Middle frontal gyrus (tissue), 1 donor: ENCODE data around the gene CRK.
A peak's percentile ranks its signal among the peaks of the same experiment; 100 is the strongest.

ENCODE experiments used
- DNase-seq: peaks from one replicate; pipeline ENCODE4 v3.0.0-alpha.2; 2015; ENCODE audit warnings: low spot score; ENCODE audit errors: extremely low spot score

CRK gene

DNA sequence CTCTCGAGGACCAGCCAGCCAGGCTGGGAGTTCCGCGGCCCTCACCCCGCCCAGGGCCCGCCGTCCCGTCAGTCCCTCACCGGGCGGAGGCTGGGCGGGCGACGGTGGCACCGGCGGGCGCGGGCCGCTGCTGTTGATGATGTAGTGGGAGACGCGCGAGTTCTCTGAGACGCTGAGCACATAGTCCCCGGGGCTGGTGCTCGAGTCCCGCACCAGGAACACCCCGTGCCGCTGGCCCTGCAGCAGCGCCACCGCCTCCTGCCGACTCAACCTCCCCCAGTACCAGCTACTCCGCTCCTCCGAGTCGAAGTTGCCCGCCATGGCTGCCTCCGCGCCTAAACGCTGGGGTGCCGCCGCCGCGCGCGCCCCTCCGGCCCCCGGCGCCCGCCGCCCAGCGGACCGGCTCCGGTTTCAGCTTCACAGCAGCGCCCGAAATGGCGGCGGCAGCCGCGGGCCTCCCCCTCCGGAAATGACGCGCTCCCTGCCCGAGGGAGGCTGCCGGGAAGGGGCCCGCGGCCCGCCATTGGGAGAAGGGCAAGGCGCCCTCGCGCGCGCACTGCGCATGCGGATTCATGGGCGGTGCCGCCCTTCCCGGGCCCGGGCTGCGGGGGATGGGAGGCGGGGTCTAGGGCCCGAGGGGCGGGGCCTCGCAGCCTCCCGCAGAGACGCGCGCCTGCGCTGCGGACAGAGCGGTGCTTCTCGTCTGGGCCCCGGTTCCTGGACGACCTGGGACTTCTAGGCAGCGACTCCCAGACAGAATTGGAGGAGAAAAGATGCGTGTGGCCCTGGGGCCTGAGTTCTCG lies at the start of gene CRK:
CRK (minus strand) TSS at position 436 of the 803 bp plus-strand sequence; CDS start at position 321, 115 bp downstream.
- DNase-seq, result peak; percentile 94

DNA sequence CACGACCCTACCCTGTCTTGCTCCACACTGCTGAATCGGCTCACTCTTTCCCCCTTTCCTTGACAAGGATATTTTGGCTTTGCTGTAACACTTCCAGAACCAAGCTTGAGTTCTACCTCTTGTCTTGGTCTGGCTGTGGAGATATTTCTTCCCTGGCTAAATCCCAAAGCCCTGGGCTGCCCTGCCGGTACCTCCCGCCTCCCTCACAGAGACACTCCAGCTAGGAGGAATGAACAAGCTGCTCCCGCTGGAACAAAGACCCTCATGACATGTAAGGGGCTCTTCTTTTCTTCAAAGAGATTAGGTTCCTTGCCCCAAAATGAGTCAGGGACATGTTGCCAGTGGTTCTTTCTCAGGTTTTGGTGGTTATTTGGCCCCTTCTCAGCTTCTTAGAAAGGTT lies 49.6 kb upstream of the CRK start:
- DNase-seq, result no peak

DNA sequence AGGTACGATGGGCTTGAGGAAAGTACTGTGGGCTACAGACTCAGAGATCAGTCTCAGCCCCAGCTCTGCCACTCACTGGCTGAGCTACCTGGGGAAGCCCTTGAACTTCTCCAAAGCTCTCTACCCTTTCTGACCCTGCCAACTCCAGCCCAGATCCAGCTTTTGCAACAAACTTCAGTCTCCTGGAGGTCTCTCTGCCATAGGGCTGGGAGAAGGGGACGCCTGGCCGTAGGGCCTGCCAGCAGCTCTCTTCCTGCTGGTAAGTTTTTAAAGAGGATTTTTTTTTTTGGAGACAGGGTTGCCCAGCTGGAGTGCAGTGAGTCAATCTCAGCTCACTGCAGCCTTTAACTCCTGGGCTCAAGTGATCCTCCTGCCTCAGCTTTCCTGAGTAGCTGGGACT lies 48.8 kb upstream of the CRK start:
- DNase-seq, result no peak

DNA sequence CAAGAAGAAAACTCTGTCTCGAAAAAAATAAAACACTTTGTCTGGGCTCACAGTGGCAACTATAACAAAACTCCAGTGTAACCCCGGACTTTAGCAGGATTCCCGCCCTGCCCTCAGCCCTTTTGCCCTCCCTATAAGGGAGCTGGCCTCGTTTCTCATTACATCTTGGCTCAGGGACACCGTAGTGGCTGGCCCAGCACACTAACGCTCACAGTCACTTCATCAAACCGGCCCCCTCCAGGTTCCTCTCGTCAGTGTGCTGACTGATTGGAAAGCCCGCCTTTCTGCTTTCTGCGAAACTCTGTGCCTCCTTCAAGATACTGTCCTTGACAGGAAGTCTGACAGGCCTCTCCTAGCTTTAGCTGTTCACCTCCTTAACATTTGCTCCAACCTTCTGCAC lies 47.7 kb upstream of the CRK start:
- DNase-seq, result no peak

DNA sequence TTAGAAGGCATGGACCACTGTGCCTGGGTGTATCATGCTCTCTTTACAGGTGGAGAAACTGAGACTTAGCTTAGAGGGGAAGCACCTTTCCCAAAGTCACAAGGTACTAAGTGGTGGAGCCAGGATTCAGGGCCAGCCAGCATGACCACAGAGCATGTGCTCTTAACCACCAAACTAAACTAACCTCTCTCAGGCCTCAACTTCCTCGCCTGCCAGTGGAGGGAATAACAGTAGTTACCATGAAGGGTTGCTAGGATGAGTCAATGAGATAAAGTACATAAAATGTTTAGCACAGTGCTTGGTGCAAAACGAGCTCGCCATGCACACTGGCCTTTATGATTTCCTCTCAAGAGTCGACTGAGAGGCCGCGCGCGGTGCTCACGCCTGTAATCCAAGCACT lies 42.8 kb upstream of the CRK start:
- DNase-seq, result no peak

DNA sequence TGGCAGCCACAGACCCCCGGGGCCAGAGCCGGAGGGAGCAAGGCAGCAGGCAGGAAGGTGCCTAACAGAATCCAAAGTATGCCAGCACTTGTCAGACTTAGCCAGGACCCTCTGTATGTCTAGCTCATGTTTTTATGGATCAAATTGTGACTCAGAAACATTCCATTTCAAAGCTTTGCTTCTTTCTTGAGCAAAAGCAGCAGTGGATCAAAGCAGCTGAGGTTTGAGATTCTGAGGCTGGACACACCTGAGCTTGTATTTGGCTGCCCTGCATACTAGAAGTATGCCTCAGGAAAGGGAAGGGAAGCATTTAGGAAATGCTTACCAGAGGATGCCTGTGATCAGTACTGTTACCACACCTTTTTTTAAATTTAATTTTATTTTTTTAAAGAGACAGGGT lies 42.2 kb upstream of the CRK start:
- no peak for DNase-seq

DNA sequence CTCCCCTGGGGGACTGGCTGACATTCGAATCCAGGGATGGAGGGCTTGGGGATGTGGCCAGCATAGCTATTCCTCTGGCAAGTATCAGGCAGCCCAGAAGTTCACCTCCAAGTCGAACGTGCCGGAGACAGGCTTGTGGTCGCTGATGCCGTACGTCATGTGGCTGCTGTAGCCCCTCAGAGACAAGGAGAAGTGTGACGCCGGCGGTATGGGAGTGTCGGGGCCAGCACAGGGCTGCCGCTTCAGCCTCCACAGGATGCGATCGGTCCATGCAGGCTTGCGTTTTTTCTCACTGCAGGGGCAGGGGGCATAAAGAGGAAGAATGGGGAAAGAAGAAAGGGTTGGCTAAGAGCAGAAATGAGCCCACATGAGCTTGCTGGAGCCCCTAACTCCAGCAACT lies 41.8 kb upstream of the CRK start:
- no peak for DNase-seq

DNA sequence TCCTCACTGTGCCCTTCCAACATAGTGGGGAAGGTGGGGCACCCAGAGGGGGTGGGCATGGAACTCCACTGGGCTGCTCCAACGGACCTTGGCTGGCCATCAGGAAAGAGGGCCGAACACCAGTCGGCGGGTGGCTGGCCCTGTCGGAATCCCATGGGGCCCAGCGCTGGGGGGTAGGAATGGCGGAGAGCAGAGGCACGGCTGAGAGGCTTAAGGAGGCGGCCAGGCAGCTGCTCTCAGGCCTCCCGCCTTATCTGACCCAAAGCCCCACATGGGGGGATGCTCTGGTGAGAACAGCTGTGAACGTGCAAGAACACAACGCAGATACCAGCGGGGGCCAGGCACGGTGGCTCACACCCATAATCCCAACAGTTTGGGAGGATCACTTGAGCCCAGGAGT lies 40.8 kb upstream of the CRK start:
- DNase-seq, result no peak

DNA sequence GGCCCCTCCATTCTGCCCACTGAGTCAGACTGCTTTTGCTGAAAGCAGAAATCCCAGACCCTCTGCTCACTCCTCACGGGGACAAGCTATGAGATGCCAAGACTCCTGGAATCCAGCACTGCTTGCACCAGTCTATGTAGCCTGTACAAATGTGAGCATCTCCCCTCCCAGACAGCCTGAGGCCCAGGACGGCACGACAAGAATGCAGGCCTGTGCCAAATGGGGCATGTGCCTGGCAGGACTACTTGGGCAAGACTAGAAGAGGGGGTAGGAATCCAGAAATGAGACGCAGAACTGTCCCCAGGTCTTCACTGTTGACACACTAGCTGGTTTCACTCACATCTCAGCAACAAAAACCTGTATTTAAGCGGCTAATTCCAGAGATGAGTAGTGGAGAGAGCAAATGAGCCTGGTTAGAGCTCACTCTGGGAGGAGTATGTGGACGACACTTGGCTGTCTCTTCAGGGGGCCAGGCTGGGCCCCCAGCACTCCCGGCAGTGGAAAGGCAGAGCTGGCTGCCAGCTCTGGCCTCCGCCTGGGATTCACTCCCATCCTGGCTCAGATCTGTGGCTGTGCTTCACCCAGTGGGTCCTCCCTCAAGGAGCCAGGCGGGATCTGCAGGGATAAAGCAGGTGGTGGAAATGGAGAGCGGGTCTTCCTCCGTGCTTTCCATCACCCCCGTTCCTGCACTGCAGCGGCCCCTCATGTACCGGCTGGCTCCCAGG lies 39.4 kb upstream of the CRK start:
- DNase-seq, result no peak

DNA sequence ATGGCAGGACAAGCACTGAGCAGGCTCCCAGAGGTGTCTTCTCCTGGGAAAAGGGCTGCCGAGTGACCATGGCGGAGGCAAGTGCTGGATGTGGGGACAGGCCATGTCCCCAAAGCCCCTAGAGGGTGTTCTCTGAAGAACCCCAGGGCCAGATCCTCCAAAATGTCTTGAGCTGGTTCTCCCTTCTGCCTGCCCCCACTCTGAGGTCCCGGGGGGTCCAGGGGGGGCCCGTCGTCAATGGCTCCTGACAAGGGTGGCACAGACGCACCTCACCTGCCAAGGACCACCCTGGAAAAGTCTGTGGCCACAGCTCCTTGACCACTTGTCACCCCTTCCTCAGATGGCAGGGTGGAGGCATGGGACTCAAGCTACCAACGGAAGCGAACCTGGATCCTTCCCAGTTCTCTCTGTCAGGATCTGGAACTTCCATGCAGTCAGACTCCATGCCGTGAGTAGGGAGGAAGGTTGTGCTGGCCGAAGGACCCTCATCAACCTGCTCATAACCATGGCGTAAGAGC lies 38.8 kb upstream of the CRK start:
- no peak for DNase-seq

DNA sequence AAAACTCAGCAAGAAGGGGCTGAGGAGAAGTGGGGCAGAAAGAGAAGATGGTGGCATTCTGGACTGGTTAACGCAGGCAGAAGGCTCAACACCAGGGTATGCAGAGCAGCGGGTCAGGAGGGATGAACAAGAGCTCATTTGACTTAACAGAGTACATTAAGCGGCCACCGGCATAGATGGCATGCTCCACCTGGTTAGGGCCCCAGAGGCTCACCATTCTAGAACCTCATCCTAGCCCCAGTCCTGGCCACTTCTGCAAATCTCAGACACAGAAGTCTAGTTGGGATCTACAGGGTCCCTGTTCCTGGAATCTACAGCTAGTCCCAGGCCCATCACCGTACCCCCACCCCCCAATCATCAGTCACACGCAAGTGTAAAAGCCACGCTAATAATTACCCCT lies 38.2 kb upstream of the CRK start:
- no peak for DNase-seq

DNA sequence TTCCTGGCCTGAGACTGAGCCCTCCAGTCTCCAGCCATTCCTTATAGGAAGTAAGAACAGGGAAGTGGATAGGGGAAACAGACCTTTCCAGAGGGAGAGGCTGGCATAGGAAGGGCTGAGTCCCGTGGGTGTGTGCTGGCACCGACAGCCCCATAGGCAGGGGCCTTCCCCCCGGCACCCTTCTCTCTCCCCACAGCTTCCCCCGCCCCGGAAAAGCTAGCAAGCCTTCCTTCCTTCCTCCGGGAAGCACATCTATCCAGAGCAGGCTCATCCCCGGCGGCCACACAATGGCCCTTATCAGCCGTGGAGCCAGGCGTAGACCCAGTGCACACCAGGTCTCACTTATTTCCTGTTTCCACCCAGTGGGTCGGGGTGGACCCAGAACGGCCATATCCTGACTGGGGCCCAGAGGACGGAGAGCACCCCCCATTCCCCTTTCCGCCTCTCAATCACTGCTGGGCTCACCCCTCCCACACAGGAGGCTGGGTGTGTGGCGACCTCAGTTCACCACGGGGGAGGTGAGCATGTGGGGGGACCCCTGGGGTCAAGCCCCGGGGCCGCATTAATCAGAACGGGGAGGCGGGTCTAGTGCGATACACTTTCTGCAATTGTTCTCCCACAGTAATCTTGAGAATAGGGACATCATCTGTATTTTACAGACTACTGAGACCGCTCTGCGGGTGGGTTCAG lies 37.4 kb upstream of the CRK start:
- no peak for DNase-seq

DNA sequence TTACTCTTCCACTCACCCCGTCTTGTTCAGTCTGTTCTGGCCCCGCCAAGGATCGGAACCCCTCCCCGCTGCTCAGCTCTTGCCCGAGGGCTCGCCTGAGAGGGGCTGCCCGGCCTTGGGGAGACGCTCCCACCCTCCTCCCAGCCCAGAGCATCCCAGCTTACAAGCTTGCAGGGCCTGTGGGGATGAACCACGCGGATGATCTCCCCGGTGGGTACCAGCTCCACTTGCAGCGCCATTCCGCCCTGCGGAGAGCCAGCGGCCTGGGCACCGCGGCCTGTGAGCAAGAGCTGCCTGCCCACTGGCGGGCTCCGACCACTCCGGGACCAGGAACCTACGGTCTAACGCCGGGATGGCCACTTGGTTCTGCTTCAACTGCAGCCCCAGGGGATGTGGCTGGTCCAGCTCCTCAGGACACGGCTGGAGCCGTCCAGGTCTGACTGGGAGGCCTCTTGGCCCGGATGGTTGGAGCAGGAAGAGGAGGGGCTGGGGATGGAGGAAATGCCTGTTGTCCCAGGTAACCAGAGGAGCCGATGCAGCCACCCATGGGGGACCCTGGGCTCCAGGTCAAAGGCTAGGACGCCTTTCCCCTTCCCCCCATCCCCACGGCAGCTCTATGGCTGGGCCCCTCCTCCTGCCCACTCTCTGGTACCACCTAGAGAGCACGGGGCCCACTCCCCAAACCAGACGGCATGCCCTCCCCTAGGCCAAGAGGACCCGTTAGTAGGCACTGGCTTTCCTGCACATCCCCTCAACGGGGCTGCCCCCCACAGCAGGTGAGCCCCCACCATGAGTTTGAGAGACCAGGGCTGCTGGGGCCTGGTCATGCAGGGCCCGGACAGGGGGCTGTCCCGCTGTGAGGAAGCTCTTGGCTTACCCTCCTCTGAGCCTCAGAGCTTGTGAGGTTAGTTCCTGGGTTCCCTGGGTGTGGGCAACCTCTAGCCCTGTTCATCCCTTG lies 36.5 kb upstream of the CRK start, which contains the start of gene MYO1C:
MYO1C (minus strand) TSS at position 438 of the 958 bp plus-strand sequence; CDS start at position 239, 199 bp downstream.
- DNase-seq, result no peak

DNA sequence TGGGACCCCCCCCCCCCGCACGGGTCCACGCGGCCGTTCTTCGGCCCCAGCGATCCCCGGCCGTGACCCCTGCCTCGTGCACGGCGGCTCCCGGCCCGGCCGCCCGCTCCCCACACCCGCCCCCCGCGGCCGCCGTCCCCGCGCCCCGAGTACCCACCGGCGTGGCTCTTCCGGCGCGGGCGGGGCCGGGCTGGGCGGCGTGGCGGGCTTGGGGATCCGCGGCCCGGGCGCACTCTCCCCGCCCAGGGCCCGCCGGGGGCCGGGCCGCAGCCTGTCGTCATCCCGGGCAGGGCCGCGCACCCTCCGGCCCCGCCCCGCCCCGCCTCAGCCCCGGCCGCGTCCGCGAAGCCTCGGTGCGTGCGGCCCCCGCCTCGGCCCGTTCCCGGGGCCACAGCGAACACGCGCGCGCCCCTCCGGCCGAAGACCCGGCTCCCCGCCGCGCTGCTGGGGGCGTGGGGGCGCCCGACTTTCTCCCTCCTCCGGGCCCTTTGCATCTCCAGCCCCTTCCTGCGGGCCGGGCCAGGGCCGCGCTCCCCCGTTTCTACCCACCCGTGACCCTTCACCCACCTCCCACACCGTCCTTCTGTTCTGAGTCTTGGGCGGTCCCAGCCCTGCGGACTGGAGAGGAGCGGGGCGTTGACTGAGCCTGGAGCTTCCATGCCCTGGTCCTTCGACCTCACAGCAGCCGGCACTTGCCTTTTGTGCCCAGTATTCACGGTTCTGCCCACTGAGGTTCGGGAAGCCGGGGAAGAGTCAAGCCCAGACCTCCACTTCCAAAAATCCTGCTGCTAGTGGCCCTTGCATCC lies 35.6 kb upstream of the CRK start:
- no peak for DNase-seq

DNA sequence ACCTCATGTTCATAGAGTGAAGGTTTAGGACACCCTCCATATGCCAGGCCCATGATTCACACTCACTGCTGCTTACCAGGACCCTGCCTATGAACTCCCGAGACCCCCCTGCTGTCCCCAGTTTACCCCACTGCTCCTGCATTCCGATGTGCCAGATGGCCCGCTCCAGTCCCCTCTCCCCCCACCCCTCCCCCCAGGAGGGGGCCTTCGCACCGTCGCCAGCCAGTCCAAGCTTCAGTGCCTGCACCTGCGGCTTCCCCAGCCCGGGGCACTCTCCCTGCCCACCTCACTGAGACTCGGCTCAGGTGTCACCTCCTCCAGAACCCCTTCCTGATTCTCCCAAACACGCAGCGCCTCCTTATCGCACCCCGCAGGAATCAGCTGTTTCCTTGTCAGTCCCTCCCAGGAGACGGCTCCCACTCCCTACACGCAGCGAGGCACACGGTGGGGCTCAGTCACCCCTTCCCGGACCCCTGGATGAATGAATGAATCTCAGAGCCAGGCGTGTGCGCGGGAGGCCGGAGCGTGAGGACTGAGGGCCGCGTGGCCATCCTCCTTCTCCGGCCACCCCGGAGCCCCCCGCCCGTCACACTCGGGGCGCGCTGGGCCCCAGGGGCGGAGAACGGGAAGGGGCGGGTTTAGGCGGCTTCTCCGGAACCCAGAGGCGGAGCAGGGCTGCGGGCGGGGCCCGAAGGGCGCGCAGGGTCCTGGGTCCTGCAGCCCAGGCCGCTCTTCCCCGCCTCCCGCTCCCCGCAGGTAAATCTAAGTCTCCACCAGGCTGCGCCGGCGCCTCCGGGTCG lies 34.8 kb upstream of the CRK start:
- no peak for DNase-seq

DNA sequence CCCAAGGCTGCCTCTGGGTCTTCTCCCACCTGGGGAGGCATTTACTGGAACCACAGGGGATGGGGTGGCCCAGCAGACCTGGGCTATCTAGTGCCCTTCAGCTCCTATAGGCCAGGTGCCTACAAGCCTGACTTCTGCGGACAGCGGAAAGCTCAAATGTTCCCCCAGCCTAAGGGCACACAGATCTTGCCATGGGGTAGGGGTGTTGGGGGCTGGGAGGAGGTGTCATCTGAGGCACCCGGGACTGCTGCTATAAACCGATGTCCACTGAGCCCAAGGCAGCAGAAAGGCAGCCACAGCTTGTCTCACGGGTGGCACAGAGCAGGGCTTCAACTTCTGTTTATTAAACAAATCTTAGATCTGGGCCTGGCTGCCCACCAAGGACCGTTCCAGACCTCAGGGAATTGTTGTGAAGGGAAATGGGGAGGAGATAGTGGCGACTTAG lies 32.8 kb upstream of the CRK start:
- DNase-seq, result no peak

DNA sequence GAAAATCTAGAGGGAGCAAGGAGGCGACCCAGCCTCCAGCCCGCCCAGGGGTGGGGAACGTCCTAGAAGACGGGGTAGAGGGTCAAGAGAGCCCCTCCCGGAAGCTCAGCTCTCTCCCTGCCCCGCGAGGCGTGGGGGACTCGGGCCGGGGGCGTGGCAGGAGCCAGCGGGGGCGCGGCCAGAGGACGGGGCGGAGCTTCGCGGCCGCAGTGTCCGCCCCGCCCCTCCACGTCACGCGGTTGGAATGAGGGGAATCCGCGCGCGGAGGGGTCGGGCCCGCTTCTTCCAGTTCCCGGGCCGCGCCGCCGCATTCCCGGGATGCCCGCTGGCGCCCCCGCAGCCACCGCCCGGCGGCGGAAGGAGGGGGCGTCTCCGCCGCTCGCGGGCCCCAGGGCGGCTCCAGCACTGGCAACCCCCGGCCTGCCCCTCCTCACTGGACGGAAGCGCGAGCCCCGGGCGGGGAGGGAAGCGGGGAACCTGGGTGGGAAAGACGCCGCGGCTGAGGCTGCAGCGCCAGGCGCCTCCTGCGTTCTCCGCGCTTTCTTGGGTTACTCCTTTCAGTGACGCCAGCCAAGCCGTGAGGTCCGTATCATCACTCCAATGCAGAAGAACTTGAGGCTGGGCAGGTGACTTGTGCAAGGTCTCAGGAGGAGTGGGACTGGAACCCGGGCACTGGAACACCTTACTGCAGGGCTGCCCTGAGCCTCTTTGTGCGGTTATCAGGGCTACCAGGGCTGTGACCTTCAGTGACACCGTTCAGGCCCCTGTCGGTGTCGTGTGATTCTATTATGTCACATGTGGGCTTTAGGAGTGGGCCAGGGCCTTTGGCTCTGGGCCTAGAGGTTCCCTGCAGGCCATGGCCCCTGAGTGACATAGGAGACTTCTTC lies 32.1 kb upstream of the CRK start:
- no peak for DNase-seq
